WTC11 (cell line): Measurements from ENCODE around the gene RCC2. TPM values are rescaled to one million over a fixed set of nuclear protein-coding genes. Genes with fewer than 3 reads are reported as not detected.

Experiments used
- ATAC-seq: fragments of 200-7000 bp; cut with Tn5 transposase; 2 replicates; pipeline ENCODE4 v1.10.0; 2021; ENCODE audit warnings: mild to moderate bottlenecking, moderate library complexity
- CTCF ChIA-PET: fragments of 300-600 bp; sonication (Branson Sonifier 250); formaldehyde crosslinking; loops from one replicate; lab custom pipeline; 2021; ENCODE audit warnings: antibody characterized with exemption; lab: Charles Lee
- POLR2A ChIA-PET: fragments of 350-600 bp; sonication (Branson Sonifier 250); formaldehyde crosslinking; loops from one replicate; lab custom pipeline; 2021; ENCODE audit warnings: antibody characterized with exemption; lab: Charles Lee
- DNase-seq: peaks from one replicate; pipeline ENCODE4 v3.0.0; 2021; ENCODE audit warnings: low spot score
- H3K27ac Mint-ChIP-seq: 2 replicates; pipeline ENCODE4 v1.8.0; 2021; ENCODE audit warnings: mixed read lengths
- H3K27me3 Mint-ChIP-seq: 2 replicates; pipeline ENCODE4 v1.8.0; 2021; ENCODE audit warnings: low read depth, mild to moderate bottlenecking, moderate library complexity, mixed read lengths
- H3K36me3 Mint-ChIP-seq: 2 replicates; pipeline ENCODE4 v1.8.0; 2021; ENCODE audit warnings: mixed read lengths
- H3K4me1 Mint-ChIP-seq: 2 replicates; pipeline ENCODE4 v1.8.0; 2022; ENCODE audit warnings: mixed read lengths
- H3K4me3 Mint-ChIP-seq: 2 replicates; pipeline ENCODE4 v1.8.0; 2021; ENCODE audit warnings: mild to moderate bottlenecking, moderate library complexity, mixed read lengths
- H3K9me3 Mint-ChIP-seq: 2 replicates; pipeline ENCODE4 v1.8.0; 2021; ENCODE audit warnings: mixed read lengths
- CDX4 ChIP-seq: fragments of 250-450 bp; sonication (Bioruptor Pico); IDR thresholded peaks from 2 replicates; pipeline ENCODE4 v1.9.0; 2021; ENCODE audit warnings: moderate library complexity, mild to moderate bottlenecking, inconsistent platforms, borderline replicate concordance
- CTCF ChIP-seq: fragments of 200-600 bp; IDR thresholded peaks from 2 replicates; pipeline ENCODE4 v1.8.0; 2022; ENCODE audit warnings: antibody characterized with exemption
- E2F5 ChIP-seq: sonication (generic); formaldehyde crosslinking; IDR thresholded peaks from 2 replicates; pipeline ENCODE4 v1.8.1; 2022; ENCODE audit warnings: mild to moderate bottlenecking, moderate library complexity, missing genetic modification reagents
- ELF4 ChIP-seq: sonication (generic); formaldehyde crosslinking; IDR thresholded peaks from 2 replicates; pipeline ENCODE4 v1.8.1; 2022; ENCODE audit warnings: low read depth, mild to moderate bottlenecking, moderate library complexity, missing genetic modification reagents
- ESRRA ChIP-seq: sonication (generic); formaldehyde crosslinking; IDR thresholded peaks from 2 replicates; pipeline ENCODE4 v1.8.1; 2022; ENCODE audit warnings: mild to moderate bottlenecking, missing genetic modification reagents, borderline replicate concordance
- FOXJ3 ChIP-seq: sonication (generic); formaldehyde crosslinking; IDR thresholded peaks from 2 replicates; pipeline ENCODE4 v1.9.0; 2021; ENCODE audit warnings: missing genetic modification reagents, mild to moderate bottlenecking, borderline replicate concordance
- FOXP1 ChIP-seq: sonication (generic); formaldehyde crosslinking; IDR thresholded peaks from 2 replicates; pipeline ENCODE4 v1.8.0; 2022; ENCODE audit warnings: missing genetic modification reagents, mild to moderate bottlenecking, moderate library complexity, borderline replicate concordance
- GABPB1 ChIP-seq: sonication (generic); formaldehyde crosslinking; IDR thresholded peaks from 2 replicates; pipeline ENCODE4 v1.8.1; 2023; ENCODE audit warnings: mild to moderate bottlenecking, missing genetic modification reagents
- GTF2I ChIP-seq: fragments of 250-450 bp; sonication (Bioruptor Pico); conservative IDR thresholded peaks from 2 replicates; pipeline ENCODE4 v1.4.0; 2021; ENCODE audit warnings: mild to moderate bottlenecking
- HMGA2 ChIP-seq: fragments of 250-450 bp; sonication (Bioruptor Pico); IDR thresholded peaks from 2 replicates; pipeline ENCODE4 v1.4.0; 2021; ENCODE audit warnings: mild to moderate bottlenecking, moderate library complexity
- JAZF1 ChIP-seq: fragments of 250-450 bp; sonication (Bioruptor Pico); IDR thresholded peaks from 2 replicates; pipeline ENCODE4 v1.9.0; 2021; ENCODE audit warnings: moderate library complexity, mild to moderate bottlenecking, inconsistent platforms
- MXD4 ChIP-seq: fragments of 250-450 bp; sonication (Bioruptor Pico); IDR thresholded peaks from 2 replicates; pipeline ENCODE4 v1.8.0; 2021; ENCODE audit warnings: mild to moderate bottlenecking, moderate library complexity, borderline replicate concordance
- MYBL2 ChIP-seq: sonication (generic); formaldehyde crosslinking; IDR thresholded peaks from 2 replicates; pipeline ENCODE4 v1.8.1; 2023; ENCODE audit warnings: mild to moderate bottlenecking, moderate library complexity, missing genetic modification reagents
- NFATC4 ChIP-seq: fragments of 250-450 bp; sonication (Bioruptor Pico); IDR thresholded peaks from 2 replicates; pipeline ENCODE4 v1.9.0; 2021; ENCODE audit warnings: mild to moderate bottlenecking
- NR1H2 ChIP-seq: sonication (generic); formaldehyde crosslinking; IDR thresholded peaks from 2 replicates; pipeline ENCODE4 v1.9.0; 2021; ENCODE audit warnings: mild to moderate bottlenecking, moderate library complexity, missing genetic modification reagents
- PRDM15 ChIP-seq: sonication (generic); formaldehyde crosslinking; IDR thresholded peaks from 2 replicates; pipeline ENCODE4 v1.8.0; 2022; ENCODE audit warnings: missing genetic modification reagents
- SP1 ChIP-seq: sonication (generic); formaldehyde crosslinking; conservative IDR thresholded peaks from 2 replicates; pipeline ENCODE4 v1.8.1; 2022; ENCODE audit warnings: missing genetic modification reagents
- USF2 ChIP-seq: sonication (generic); formaldehyde crosslinking; IDR thresholded peaks from 2 replicates; pipeline ENCODE4 v1.8.1; 2023; ENCODE audit warnings: mild to moderate bottlenecking, missing genetic modification reagents, moderate library complexity
- ZBTB43 ChIP-seq: sonication (generic); formaldehyde crosslinking; IDR thresholded peaks from 2 replicates; pipeline ENCODE4 v1.8.1; 2023; ENCODE audit warnings: mild to moderate bottlenecking, missing genetic modification reagents
- ZNF121 ChIP-seq: sonication (generic); formaldehyde crosslinking; IDR thresholded peaks from 2 replicates; pipeline ENCODE4 v1.8.0; 2023; ENCODE audit warnings: missing genetic modification reagents
- ZNF263 ChIP-seq: sonication (generic); formaldehyde crosslinking; IDR thresholded peaks from 2 replicates; pipeline ENCODE4 v1.8.1; 2022; ENCODE audit warnings: low read depth, mild to moderate bottlenecking, moderate library complexity, missing genetic modification reagents
- ZNF317 ChIP-seq: sonication (generic); formaldehyde crosslinking; IDR thresholded peaks from 2 replicates; pipeline ENCODE4 v1.8.1; 2023; ENCODE audit warnings: low read depth, mild to moderate bottlenecking, moderate library complexity, missing genetic modification reagents, borderline replicate concordance
- ZNF423 ChIP-seq: fragments of 250-450 bp; sonication (Bioruptor Pico); IDR thresholded peaks from 2 replicates; pipeline ENCODE4 v2.1.2; 2022; ENCODE audit warnings: mild to moderate bottlenecking, moderate library complexity
- total RNA-seq: library from RNA; stranded (reverse); gene quantifications from 3 replicates; pipeline ENCODE4 v1.2.3, GENCODE V29; 2021

Gene RCC2
- total RNA-seq, 1 experiment from 2014 or later = 377 TPM

GRCh38 chr1:17442841-17443240, 3.4 kb upstream of the RCC2 start:
- TF ChIP-seq CTCF (no peak), USF2 (CRISPR knock-in tag) (no peak), PRDM15 (CRISPR knock-in tag) (no peak), ZNF263 (no peak), HMGA2 (CRISPR knock-in tag) (no peak), GTF2I (CRISPR knock-in tag) (no peak), SP1 (CRISPR knock-in tag) (no peak), CDX4 (CRISPR knock-in tag) (no peak), E2F5 (CRISPR knock-in tag) (no peak), JAZF1 (CRISPR knock-in tag) (no peak)
- ChIA-PET CTCF (interaction anchor here (1.3 to 2.1 kb wide), 4 partner anchors 9 to 164 kb away, joined by 3 to 13 read pairs (median 4); no protein-coding TSS in a partner anchor), POLR2A (interaction anchor here (1.0 kb wide), 1 partner anchor 26 kb away, joined by 3 read pairs; no protein-coding TSS in a partner anchor)
- Mint-ChIP-seq H3K9me3 (no peaks in the 10 kb centered on the region), H3K4me3 (no peak overlapping the region), H3K36me3 (peaks cover 5% of the 10 kb centered on the region; the same call in 1 of the 2 replicates), H3K27ac (no peak overlapping the region), H3K4me1 (peaks cover 36% of the 10 kb centered on the region), H3K27me3 (peaks cover 10% of the 10 kb centered on the region)
- DNase-seq = no peak
- no peak for ATAC-seq

GRCh38 chr1:17441993-17442357, 2.5 kb upstream of the RCC2 start:
- DNase-seq (no peak), ATAC-seq (no peak)
- Mint-ChIP-seq H3K27ac (peak overlapping the region; percentile 79; the same call in 1 of the 2 replicates), H3K27me3 (peaks cover 10% of the 10 kb centered on the region), H3K4me1 (peaks cover 38% of the 10 kb centered on the region), H3K36me3 (peaks cover 7% of the 10 kb centered on the region), H3K4me3 (peak overlapping the region; percentile 77; the same call in 1 of the 2 replicates), H3K9me3 (no peaks in the 10 kb centered on the region)
- ChIA-PET CTCF (interaction anchor here (0.6 to 2.1 kb wide), 7 partner anchors 10 to 393 kb away, joined by 3 to 13 read pairs (median 4); no protein-coding TSS in a partner anchor), POLR2A (interaction anchor here (0.6 to 1.0 kb wide), 3 partner anchors 26 to 41 kb away, joined by 3 to 5 read pairs (median 3); no protein-coding TSS in a partner anchor)
- TF ChIP-seq GABPB1 (CRISPR knock-in tag) (no peak), ELF4 (no peak), NR1H2 (CRISPR knock-in tag) (no peak), GTF2I (CRISPR knock-in tag) (no peak), ZNF317 (CRISPR knock-in tag) (no peak), ESRRA (no peak), ZNF121 (CRISPR knock-in tag) (no peak), NFATC4 (CRISPR knock-in tag) (no peak), MXD4 (no peak), FOXJ3 (no peak), ZNF423 (CRISPR knock-in tag) (no peak), ZBTB43 (CRISPR knock-in tag) (no peak), MYBL2 (no peak), FOXP1 (no peak)
